ENCODE results near the gene CATSPER1.
"Not testable (repeated sequence)": the region's sequence is repeated elsewhere in the genome, so short reads cannot be mapped to it uniquely, and the experiment has no call there.

CATSPER1 gene

GRCh38 chr11:66020212-66020611, 6.1 kb downstream of the CATSPER1 start:
- DNase-seq = no peak

GRCh38 chr11:66017321-66017720, 9.0 kb downstream of the CATSPER1 start:
- peak; percentile 34 for DNase-seq

GRCh38 chr11:66016793-66017177, 9.5 kb downstream of the CATSPER1 start:
- DNase-seq = no peak

GRCh38 chr11:66015936-66016792, 10.1 kb downstream of the CATSPER1 start:
- peak; percentile 25 for DNase-seq

GRCh38 chr11:66015454-66015881, 10.8 kb downstream of the CATSPER1 start:
- DNase-seq = no peak

GRCh38 chr11:66014804-66015453, 11.3 kb downstream of the CATSPER1 start:
- no peak for DNase-seq

GRCh38 chr11:66013762-66014100, 12.5 kb downstream of the CATSPER1 start:
- no peak for DNase-seq

- DNase-seq = no peak
These were observed 13.1 kb downstream of the CATSPER1 start for GRCh38 chr11:66012946-66013761.

- no peak for DNase-seq
These were observed 13.8 kb downstream of the CATSPER1 start for GRCh38 chr11:66012371-66012945.

- DNase-seq = no peak
These were observed 14.4 kb downstream of the CATSPER1 start, which contains the start of gene CST6 for GRCh38 chr11:66011785-66012303. CST6 (plus strand) TSS chr11:66012008; CDS start chr11:66012045, 37 bp downstream.

GRCh38 chr11:66011239-66011784, 15.0 kb downstream of the CATSPER1 start:
- no peak for DNase-seq

GRCh38 chr11:66010036-66010435, 16.2 kb downstream of the CATSPER1 start:
- DNase-seq = not testable (repeated sequence)

GRCh38 chr11:66008468-66009101, 17.7 kb downstream of the CATSPER1 start:
- peak; percentile 45 for DNase-seq

GRCh38 chr11:66008095-66008467, 18.2 kb downstream of the CATSPER1 start:
- DNase-seq = no peak

GRCh38 chr11:66007201-66007634, 19.1 kb downstream of the CATSPER1 start:
- no peak for DNase-seq

- DNase-seq = no peak
These were observed 19.4 kb downstream of the CATSPER1 start for GRCh38 chr11:66006891-66007176.

GRCh38 chr11:66006134-66006890, 20.0 kb downstream of the CATSPER1 start:
- DNase-seq = no peak

- no peak for DNase-seq
These were observed 22.1 kb downstream of the CATSPER1 start for GRCh38 chr11:66004186-66004585.

GRCh38 chr11:66003291-66003690, 23.0 kb downstream of the CATSPER1 start:
- no peak for DNase-seq

- no peak for DNase-seq
These were observed 23.5 kb downstream of the CATSPER1 start for GRCh38 chr11:66002648-66003225.
